Epithelial cell of esophagus (primary cell): Measurements from ENCODE around the gene STK10.
A peak's percentile ranks its signal among the peaks of the same experiment; 100 is the strongest.

ENCODE experiments used
- DNase-seq: peaks from one replicate; pipeline ENCODE4 v3.0.0; 2010; ENCODE audit warnings: low read depth
- H3K4me3 ChIP-seq: 2 replicates; pipeline ENCODE4 v1.5.1; 2011; ENCODE audit warnings: mild to moderate bottlenecking, low read length, control low read depth
- CTCF ChIP-seq: IDR thresholded peaks from 2 replicates; pipeline ENCODE4 v1.5.1; 2011; ENCODE audit warnings: low read depth, mild to moderate bottlenecking, low read length, control low read depth, inconsistent platforms; ENCODE audit not compliant: insufficient read depth; ENCODE audit errors: missing control alignments

The STK10 gene

GRCh38 chr5:172104801-172105701 is 83.0 kb downstream of the STK10 start:
- no peak for DNase-seq
- no peak for TF ChIP-seq CTCF
- H3K4me3 ChIP-seq, result no peak overlapping the region

- TF ChIP-seq CTCF, result no peak
- H3K4me3 ChIP-seq, result no peak overlapping the region
- no peak for DNase-seq
These were observed 84.0 kb downstream of the STK10 start for GRCh38 chr5:172104021-172104420.

- peak; percentile 98 for DNase-seq
- TF ChIP-seq CTCF, result no peak
- no peak overlapping the region for H3K4me3 ChIP-seq
These were observed 85.0 kb downstream of the STK10 start for GRCh38 chr5:172102913-172103626.

- no peak for DNase-seq
- no peak overlapping the region for H3K4me3 ChIP-seq
- no peak for TF ChIP-seq CTCF
These were observed 85.7 kb downstream of the STK10 start for GRCh38 chr5:172102218-172102870.

GRCh38 chr5:172101547-172102217 is 86.3 kb downstream of the STK10 start:
- no peak overlapping the region for H3K4me3 ChIP-seq
- no peak for DNase-seq
- TF ChIP-seq CTCF, result no peak

GRCh38 chr5:172098883-172099282 is 89.1 kb downstream of the STK10 start:
- no peak for DNase-seq
- H3K4me3 ChIP-seq, result no peak overlapping the region
- TF ChIP-seq CTCF, result no peak
